ENCODE results near the gene GNRHR. TPM values are rescaled to one million over a fixed set of nuclear protein-coding genes. Genes with fewer than 3 reads are reported as not detected.
A peak's percentile ranks its signal among the peaks of the same experiment; 100 is the strongest.

Gene GNRHR
- total RNA-seq, 1 donor from 2014 or later, result not detected

DNA sequence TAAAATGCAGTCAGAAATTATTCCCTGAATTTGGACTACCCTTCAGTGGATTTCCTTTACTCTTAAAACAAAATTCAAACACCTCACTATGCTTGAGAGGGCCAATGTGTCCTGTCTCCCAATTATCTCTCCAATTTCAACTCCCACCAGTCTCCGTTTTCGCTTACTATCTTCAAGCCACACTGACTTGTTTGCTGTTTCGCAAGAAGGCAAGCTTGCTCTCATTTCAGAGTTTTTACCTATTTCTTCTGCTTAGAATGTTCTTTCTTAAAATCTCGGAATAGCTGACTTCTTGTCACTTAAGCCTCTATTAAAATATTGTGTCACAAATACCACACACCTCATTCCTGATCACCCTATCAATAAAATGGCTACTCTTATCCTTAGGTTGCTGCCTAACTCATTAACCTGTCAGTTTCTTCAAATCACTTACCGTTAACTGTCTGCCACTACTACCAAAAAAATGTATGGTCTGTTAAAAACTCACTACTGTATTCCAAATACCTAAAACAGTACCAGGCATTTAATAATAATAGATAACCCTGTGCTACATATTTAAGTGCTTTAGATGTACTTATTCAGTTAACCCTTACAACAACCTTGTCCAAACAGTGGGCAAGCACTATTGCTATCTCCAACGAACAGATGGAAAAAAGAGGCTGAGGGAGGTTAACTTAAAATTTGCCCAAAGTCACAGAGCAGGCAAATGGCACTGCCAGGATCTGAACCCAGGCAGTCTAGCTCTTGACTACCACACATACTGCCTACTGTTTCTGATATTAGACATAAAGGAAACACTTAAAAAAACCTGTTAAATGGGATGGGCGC, 56.1 kb downstream of the GNRHR start:
- Mint-ChIP-seq H3K4me3 (ENCODE audit: unreplicated experiment) (no peak overlapping the region), H3K4me1 (ENCODE audit: unreplicated experiment) (peaks cover 16% of the 10 kb centered on the region), H3K36me3 (ENCODE audit: low read depth, unreplicated experiment) (peaks cover 3% of the 10 kb centered on the region), H3K27me3 (ENCODE audit: unreplicated experiment) (no peaks in the 10 kb centered on the region), H3K27ac (ENCODE audit: unreplicated experiment) (no peak overlapping the region), H3K9me3 (ENCODE audit: unreplicated experiment) (no peaks in the 10 kb centered on the region)
- no peak for DNase-seq (ENCODE audit: low spot score)
- TF ChIP-seq, protein P1, sequence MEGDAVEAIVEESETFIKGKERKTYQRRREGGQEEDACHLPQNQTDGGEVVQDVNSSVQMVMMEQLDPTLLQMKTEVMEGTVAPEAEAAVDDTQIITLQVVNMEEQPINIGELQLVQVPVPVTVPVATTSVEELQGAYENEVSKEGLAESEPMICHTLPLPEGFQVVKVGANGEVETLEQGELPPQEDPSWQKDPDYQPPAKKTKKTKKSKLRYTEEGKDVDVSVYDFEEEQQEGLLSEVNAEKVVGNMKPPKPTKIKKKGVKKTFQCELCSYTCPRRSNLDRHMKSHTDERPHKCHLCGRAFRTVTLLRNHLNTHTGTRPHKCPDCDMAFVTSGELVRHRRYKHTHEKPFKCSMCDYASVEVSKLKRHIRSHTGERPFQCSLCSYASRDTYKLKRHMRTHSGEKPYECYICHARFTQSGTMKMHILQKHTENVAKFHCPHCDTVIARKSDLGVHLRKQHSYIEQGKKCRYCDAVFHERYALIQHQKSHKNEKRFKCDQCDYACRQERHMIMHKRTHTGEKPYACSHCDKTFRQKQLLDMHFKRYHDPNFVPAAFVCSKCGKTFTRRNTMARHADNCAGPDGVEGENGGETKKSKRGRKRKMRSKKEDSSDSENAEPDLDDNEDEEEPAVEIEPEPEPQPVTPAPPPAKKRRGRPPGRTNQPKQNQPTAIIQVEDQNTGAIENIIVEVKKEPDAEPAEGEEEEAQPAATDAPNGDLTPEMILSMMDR (IDR thresholded peaks at IDR 0.05; ENCODE audit: unreplicated experiment), result no peak

GRCh38 chr4:67696061-67696460, 58.1 kb downstream of the GNRHR start:
- TF ChIP-seq, protein P1 (IDR thresholded peaks at IDR 0.05; ENCODE audit: unreplicated experiment), result no peak
- Mint-ChIP-seq H3K36me3 (ENCODE audit: low read depth, unreplicated experiment) (peaks cover 7% of the 10 kb centered on the region), H3K9me3 (ENCODE audit: unreplicated experiment) (no peaks in the 10 kb centered on the region), H3K4me1 (ENCODE audit: unreplicated experiment) (peaks cover 16% of the 10 kb centered on the region), H3K27ac (ENCODE audit: unreplicated experiment) (no peak overlapping the region), H3K4me3 (ENCODE audit: unreplicated experiment) (peak overlapping the region; percentile 1), H3K27me3 (ENCODE audit: unreplicated experiment) (no peaks in the 10 kb centered on the region)
- DNase-seq (ENCODE audit: low spot score), result no peak

GRCh38 chr4:67694662-67695061, 59.5 kb downstream of the GNRHR start:
- Mint-ChIP-seq H3K36me3 (ENCODE audit: low read depth, unreplicated experiment) (peaks cover 7% of the 10 kb centered on the region), H3K27ac (ENCODE audit: unreplicated experiment) (no peak overlapping the region), H3K27me3 (ENCODE audit: unreplicated experiment) (no peaks in the 10 kb centered on the region), H3K9me3 (ENCODE audit: unreplicated experiment) (no peaks in the 10 kb centered on the region), H3K4me1 (ENCODE audit: unreplicated experiment) (peaks cover 16% of the 10 kb centered on the region), H3K4me3 (ENCODE audit: unreplicated experiment) (no peak overlapping the region)
- TF ChIP-seq, protein P1 (IDR thresholded peaks at IDR 0.05; ENCODE audit: unreplicated experiment), result no peak
- DNase-seq (ENCODE audit: low spot score), result no peak

DNA sequence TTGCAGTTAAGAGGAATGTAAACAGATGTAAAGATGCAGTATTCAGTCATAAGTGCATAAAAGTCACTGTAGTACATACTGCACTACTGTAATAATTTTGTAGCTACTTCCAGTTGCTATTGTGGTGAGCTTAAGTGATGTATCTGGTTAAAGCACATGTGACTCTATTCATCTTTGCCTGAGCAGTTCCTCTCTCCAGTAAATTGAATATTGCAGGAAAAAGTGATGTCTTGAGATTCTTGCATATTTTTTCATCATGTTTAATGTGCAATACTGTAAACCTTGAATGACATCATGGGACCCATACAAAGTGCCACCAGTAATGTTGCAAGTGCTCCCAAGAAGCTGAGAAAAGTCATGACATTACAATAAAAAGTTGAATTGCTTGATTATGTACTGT, 62.9 kb downstream of the GNRHR start:
- Mint-ChIP-seq H3K27me3 (ENCODE audit: unreplicated experiment) (no peaks in the 10 kb centered on the region), H3K4me3 (ENCODE audit: unreplicated experiment) (no peak overlapping the region)

More for the DNA sequence above, 62.9 kb downstream of the GNRHR start:
- TF ChIP-seq, protein P1 (IDR thresholded peaks at IDR 0.05; ENCODE audit: unreplicated experiment), result no peak
- no peak for DNase-seq (ENCODE audit: low spot score)
- peaks cover 5% of the 10 kb centered on the region for H3K4me1 Mint-ChIP-seq (ENCODE audit: unreplicated experiment)
- H3K36me3 Mint-ChIP-seq (ENCODE audit: low read depth, unreplicated experiment), result peaks cover 16% of the 10 kb centered on the region
- H3K9me3 Mint-ChIP-seq (ENCODE audit: unreplicated experiment), result no peaks in the 10 kb centered on the region
- H3K27ac Mint-ChIP-seq (ENCODE audit: unreplicated experiment), result no peak overlapping the region

Other genes starting within 250 kb of the GNRHR start
- gene CENPC, start 208.9 kb downstream of the GNRHR start, total RNA-seq (ENCODE audit: unreplicated experiment), result 25.7 TPM
- gene STAP1, start 195.7 kb downstream of the GNRHR start, total RNA-seq (ENCODE audit: unreplicated experiment), result 3.5 TPM
- gene UBA6, start 53.2 kb downstream of the GNRHR start, total RNA-seq (ENCODE audit: unreplicated experiment), result 79.5 TPM
- gene TMPRSS11D, start 129.6 kb upstream of the GNRHR start, total RNA-seq (ENCODE audit: unreplicated experiment), result not detected
- not detected for gene TMPRSS11A, start 209.1 kb upstream of the GNRHR start, total RNA-seq (ENCODE audit: unreplicated experiment)

All from endothelial cell (in vitro differentiated cells).